HG03432 (cell line): Measurements from ENCODE around the gene MAN2B2.

Experiments used
- ATAC-seq: cut with Tn5 transposase; IDR thresholded peaks from one replicate; pipeline ENCODE4 v1.9.1; 2021; ENCODE audit warnings: mild to moderate bottlenecking, moderate library complexity; ENCODE audit not compliant: unreplicated experiment

The MAN2B2 gene

DNA sequence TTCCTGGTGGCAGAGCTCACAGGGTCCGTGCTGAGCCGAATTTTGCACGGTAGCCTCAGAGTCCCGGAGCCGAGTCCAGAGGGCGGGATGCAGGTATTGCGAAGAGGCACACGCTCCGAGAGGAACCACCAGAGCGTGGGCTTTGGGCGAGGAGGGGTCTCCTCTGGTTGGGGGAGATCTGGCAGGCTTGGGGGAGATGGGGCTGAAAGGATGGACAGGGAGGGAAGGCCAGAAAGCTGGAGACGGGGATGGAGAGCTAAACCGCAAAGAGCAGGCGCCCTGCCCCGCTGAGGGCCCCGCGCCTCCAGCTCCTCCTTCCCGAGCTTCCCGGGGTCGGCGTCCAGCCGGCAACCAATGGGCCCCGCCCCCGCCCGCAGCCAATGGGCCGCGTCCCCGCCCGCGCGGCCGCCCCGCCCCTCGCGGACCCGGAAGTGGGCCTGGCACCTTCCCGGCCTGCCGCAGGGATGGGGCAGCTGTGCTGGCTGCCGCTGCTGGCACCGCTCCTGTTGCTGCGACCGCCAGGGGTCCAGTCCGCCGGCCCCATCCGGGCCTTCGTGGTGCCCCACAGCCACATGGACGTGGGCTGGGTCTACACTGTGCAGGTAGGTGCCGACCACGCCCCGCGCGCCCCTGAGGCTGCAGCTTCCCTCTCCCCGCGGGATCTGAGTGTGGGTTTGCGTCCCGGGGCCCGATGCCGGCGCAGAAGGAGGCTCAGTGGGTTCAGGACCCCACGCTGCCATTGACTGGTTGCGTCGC lies at the start of gene MAN2B2:
Gene MAN2B2 (plus strand): TSS at position 443 of the 756 bp plus-strand sequence. CDS start 22 bp downstream, at position 465.
- ATAC-seq: peak; percentile 97

DNA sequence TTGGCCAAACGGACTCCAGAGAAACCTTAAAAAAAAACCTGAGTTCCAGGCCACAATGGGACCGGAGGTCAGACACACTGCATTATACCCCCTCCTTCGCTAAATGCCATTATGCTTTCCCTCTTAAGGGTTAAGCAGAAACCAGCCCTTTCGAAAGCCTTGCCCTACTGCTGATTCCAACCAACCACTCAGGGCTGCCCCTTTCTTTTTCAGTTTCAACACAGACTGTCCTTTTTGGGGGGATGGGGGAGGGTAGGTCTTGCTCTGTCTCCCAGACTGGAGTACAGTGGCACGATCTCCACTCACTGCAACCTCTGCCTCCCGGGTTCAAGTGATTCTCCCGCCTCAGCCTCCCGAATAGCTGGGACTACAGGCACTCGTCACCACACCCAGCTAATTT lies 49.5 kb upstream of the MAN2B2 start:
- no peak for ATAC-seq

- no peak for ATAC-seq
Observed at GRCh38 chr4:6526156-6526555, 48.8 kb upstream of the MAN2B2 start.

GRCh38 chr4:6526671-6527091 lies 48.3 kb upstream of the MAN2B2 start:
- ATAC-seq: no peak

DNA sequence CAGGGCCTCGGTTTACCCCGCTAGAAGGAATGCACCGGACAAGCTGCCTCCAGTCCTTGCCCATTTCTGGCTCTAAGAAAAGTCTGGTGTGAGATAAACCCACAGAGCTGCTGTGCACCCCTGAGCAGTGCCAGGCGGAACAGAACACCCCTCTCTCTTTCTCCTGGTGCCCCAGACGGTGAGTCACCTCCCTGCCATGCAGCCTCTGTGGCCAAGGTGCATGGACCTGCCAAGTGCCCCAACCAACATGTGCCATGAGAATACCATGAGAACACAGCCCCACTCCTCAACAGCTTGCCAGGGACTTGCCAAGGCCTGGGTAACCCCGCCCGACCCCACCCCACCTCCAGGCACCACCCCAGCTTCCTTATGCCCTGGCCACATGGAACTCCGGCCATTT lies 47.7 kb upstream of the MAN2B2 start:
- ATAC-seq: no peak

DNA sequence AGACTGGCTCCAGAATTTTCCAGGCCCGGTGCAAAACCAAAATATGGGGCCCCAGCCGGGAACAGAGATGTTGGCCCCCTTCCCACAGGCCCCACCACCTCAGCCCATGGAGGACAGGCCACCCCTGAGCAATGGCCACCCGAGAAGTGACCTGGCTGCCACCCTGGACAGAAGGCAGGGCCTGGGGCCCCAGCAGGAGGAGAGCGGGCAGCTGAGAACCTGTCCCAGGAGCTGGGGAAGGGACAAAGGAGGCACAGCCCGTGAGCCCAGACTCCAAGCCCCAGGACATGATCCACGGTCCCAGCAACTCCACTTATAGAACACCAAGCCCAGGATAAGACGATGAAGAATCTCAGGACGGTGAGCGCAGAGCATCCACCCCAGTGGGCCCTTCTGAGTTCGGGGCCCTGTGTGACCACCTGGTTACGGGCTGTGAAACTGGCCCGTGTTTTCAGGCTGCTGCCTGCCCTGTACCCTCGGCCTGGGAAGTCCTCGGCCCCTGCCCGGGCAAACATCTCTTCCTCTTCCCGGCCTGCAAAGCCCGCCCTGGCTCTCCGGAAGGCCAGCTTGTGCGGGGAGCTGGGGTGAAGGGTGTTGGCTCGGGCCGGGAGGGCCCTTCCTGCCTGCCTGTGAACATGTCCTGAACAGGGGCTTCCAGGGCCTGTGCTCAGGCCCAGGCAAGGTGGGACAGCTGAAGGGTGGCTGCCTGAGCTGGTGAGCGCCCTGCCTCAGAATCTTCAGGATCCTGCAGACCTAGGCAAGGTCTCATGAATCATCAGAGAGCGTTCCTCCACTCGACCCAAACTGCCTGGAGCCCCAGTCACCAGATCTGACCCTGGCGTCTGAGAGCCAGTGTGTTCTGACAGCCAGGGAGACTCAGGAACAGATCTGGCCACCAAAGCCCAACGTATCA lies 47.0 kb upstream of the MAN2B2 start:
- no peak for ATAC-seq

GRCh38 chr4:6529021-6529420 lies 46.0 kb upstream of the MAN2B2 start:
- no peak for ATAC-seq

DNA sequence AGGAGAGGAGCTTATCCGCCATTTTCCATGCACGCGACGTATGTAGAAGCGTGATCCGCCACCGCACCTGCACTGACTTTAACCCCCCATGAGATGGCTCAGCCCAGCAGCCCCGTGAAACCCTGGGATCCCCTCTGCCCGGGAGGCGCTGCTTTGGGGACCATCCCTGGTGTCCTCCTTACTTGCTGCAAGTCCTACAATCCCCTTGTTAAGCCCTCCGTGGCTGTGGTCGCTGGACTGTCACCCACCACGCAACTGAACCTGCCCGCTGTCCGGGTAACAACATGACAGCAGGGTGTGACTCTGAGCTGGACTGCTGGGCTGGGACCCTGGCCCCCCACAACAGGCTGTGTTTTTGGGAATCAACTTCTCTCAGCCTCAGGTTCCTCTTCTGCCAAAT lies 44.7 kb upstream of the MAN2B2 start:
- no peak for ATAC-seq

- no peak for ATAC-seq
Observed at GRCh38 chr4:6530964-6531363, 44.0 kb upstream of the MAN2B2 start.

GRCh38 chr4:6532102-6532501 lies 42.9 kb upstream of the MAN2B2 start:
- no peak for ATAC-seq

DNA sequence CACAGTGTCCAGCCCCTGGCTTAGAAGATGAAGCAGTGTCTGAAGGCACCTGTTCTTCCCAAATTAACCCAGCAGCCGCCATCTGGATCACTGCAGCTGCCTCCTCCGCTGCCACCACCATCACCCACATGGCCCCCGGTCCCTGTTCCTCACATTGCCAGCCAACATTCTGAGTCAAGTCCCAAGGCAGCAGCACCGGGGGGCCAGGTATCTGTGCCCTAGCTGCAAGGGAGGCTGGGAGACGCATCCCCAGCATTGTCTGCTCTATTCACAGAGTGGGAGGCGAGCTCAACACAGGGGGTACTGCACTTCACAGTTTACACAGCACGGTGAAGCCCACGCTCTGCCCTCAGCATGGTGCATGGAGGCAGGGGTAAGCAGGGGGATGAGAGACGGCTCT lies 42.3 kb upstream of the MAN2B2 start:
- no peak for ATAC-seq

- no peak for ATAC-seq
Observed at GRCh38 chr4:6534050-6534449, 40.9 kb upstream of the MAN2B2 start.

DNA sequence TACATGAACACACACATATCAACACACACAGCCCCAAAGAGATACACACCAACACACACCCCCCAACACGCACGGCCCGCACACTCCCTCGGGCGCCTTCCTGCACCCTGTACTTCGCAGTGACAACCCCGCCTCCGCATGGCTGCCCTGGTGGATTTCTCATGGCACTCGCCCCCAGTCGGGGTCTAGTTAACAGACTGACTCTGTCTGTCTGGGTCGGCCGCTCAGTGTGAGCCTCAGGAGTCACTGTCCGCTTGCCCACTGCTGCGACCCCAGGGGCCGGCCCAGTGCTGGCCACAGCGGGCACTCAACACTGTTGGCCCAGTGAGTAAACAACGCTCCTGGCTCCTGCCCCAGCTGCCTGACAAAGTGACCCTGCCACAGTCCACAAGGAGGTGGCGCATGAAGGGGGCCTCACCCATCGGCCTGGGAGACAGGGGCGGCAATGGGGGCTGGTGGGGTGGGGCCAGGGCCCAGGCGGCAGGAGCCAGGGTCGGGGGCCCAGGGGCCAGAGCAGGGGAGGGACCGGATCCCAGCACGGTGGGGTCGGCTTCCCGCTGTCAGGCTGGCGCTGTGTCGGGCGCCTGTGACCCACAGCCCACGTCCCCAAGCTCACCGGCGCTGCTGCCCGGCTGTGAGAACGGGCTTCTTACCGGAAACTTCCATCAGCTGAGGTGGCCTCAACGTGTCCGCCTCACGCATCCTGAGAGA lies 40.2 kb upstream of the MAN2B2 start:
- ATAC-seq: no peak

- ATAC-seq: no peak
Observed at GRCh38 chr4:6535329-6535692, 39.7 kb upstream of the MAN2B2 start.

DNA sequence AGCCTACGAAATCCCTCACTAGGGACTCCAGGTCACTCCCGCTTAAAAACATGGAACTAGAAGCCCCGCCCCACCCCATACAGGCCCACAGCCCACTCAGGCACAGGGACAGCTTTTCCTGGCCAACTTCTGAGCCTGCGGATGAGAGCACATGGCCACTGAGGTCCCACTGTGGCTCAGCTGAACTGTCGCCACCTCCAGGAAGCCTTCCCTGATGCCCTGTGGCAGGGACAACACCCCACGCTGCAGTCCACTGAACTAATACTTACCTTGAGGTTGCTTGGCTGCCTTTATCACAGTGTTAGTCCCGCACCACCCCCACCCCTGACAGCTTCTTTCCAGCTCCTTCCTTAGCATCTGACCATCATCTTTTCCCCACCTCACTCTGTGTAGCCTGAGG lies 39.3 kb upstream of the MAN2B2 start:
- no peak for ATAC-seq

- ATAC-seq: no peak
Observed at GRCh38 chr4:6538111-6538510, 36.9 kb upstream of the MAN2B2 start.

DNA sequence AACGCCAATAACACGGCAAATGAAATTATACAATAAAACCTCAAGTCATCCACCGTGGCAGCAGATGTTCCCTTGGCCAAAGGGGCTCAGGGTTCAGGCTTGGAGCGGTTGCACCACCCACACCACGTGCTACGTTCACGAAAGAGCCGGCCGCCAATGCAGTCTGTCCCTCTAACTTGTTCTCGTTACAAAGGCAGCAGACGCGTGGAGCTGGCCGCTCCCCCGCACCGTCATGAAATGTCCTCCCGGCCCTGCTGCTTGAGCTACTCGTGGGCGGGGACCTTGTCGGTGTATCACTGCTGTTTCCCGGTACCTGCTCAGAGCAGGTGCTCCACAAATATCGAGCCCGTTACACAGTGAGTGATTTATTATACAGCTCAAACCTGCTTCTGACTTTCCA lies 36.4 kb upstream of the MAN2B2 start:
- ATAC-seq: no peak

- ATAC-seq: no peak
Observed at GRCh38 chr4:6539009-6539764, 35.8 kb upstream of the MAN2B2 start.

DNA sequence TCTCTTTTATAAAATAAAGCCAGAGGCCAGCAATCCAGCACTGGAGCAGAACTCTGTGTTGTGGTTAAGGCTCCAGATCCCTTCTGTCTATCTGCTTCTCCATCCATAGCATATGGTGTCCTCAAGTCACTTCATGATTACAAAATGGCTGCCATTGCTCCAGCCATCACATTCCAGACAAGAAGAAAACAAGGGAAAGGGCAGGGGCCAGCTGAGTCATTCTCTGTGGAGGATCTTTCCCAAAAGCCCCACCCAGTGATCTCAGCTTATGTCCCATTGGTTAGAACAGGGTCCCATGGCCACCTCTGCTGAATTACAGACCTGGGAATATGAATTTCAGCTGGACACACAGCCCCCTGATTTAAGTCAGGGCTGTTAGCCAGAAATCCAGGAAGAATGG lies 34.1 kb upstream of the MAN2B2 start:
- ATAC-seq: no peak

- no peak for ATAC-seq
Observed at GRCh38 chr4:6541789-6542188, 33.2 kb upstream of the MAN2B2 start.

DNA sequence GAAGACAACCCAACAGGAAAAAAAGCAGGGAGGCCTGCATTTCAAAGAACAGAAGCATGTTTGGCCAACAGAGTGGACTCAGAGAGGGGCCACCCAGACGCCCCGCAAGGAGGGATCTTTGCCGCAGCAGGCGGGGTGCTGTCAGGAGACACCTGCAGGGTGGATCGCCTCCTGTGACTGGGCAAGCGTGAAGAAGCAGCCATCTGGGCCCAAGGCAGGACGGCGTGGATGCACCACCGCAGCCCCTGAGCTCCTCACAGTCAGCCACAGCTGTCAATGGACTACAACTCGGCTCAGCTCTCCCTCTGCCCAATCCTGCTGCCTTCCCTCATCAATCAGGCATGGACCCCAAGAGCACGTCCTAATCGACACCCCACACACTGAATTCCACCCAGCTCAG lies 32.0 kb upstream of the MAN2B2 start:
- no peak for ATAC-seq
